Fibroblast of skin of left quadriceps (primary cell): Measurements from ENCODE around the gene CCDC122.
A peak's percentile ranks its signal among the peaks of the same experiment; 100 is the strongest.

ENCODE experiments used
- DNase-seq, 2 experiments: peaks; one replicate each; pipeline ENCODE4 v3.0.0-alpha.2; 2013; ENCODE audit warnings: low read depth in 2 of 2

The CCDC122 gene

DNA sequence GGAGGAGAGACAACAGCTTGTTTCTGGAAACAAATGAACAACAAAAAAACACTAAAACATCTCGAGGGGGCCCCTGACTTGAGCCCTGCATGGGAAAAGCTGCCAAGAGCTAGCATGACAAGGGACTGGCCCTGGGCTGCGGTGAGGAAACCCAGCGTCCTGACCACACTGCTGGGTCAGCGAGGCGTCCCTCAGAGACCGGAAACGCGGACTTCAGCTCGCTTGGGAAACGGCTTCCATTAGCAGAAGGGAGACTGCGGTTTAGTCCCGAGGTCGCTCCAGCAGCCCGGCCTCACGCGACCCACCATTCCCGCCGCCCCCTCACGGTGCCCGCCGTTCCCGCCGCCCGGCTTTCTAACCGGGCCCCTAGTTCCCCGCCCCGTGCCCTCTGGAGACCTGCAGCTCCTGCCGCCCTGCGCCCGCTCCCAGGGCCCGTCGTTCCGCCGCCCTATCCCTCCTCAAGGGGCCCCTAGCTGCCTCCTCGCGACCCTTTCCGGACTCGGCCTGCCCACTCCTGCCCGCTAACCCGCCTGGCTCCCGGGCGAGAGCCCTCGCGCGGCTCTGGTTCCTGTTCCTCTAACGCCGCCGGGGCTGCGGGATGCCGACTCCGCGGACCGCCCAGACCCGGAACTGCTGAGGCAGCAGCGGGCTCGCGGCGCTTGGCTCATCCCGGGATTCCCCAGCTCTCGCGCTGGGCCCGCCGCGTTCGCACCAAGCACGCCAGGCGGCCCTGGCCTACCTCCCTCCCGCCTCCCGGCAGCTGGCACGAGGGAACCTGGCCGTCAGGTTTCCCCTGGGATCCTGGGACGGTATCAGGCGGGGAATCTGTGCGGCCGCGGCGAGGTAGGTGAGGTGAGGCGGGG lies at the start of gene CCDC122:
TSS of gene CCDC122 (minus strand) at position 849 of the 863 bp plus-strand sequence. CDS start 10,364 bp downstream, outside the sequence.
- DNase-seq = peak; percentile 47 to 50

DNA sequence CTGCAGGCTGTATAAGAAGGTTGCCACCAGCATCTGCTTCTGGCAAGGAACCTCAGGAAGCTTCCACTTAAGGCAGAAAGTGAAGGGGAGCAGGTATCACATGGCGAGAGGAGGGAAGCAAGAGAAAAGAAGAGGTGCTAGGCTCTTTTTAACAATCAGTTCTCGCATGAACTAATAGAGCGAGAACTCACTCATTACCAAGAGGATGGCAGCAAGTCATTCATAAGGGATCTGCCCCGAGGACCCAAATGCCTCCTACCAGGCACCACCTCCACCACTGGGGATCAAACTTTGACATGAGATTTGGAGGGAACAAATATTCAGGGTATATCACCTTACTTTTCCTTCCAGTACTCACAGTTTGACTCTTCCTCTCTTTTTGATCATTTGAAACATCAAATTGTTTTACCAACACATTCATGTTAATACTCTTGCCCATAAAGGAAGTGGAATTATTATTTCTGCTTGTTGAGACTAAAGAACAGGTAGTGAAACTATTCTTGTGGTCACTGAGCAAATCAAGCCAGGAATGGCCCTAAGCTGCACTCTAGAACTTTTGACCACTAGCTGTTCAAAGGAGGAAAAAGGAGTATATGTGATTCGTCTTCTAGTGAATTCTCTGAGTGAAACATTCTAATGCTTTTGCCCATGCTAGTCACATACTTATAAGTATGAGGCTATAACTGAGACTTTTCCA lies 45.2 kb upstream of the CCDC122 start:
- DNase-seq = no peak

DNA sequence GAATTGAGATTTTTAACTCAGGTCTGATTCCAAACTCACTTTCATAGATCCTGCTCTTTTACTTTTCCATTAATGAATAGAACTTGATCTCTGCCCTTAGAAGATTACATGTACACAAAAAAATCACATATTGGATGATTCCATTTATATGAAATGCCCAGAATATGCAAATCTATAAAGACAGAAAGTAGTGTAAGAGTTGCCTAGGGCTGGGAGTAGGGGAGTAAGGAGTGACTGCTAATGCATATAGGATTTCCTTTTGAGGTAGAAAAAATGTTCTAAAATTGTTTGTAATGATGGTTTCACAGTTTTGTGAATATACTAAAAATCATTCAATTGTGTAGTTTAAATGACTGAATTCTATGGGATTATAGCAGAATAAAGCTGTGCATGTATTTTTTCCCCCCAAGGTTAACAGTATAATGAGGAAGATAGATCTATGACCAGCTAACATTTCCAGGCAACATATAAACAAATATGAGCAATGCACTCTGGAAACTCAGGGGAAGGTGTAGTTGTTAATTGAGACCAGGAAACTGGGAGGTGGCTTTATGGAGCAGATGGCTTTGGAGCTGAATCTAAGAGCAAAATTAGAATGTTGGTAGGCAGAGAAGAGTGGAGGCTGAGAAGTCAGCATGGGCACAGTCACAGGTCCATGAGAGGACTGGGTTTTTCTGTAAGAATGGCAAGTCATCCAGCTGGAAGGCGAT lies 41.6 kb upstream of the CCDC122 start:
- DNase-seq = no peak

DNA sequence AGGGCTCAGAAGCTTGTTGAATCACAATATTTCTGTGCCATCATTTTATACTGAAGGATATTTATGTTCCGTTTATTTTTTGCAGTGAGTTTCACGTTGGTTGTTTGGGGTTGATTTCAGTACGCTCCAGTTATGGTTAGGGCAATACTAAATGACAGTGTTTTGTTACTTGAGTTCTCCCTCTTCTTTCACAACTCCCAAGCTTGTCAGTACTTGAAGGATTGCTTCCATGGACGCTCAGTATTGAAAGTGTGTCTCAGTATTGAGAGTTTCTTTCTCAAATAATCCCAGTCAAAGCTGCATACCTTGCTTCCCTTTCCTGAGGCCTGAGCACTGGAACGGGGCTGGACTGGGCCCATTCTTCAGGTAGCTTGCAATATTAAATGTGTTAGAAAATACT lies 39.1 kb upstream of the CCDC122 start:
- DNase-seq = no peak

DNA sequence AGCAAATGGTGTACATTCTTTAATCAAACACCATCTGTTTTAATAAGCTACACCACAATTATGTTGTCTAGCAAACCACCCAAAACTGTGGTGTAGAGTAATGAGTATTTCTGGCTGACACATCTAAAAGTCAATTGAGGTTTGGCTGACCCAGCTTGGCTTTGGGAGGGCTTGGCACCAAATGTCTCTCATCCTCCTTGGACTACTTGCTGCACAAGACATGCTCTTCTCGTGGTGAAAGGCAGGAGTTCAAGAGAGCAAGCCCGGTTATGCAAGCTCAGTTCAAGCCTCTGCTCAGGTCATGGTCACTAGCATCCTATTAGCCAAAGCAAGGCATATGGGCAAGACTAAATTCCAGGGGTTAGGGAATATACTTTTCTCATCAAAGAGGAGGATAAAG lies 37.3 kb upstream of the CCDC122 start:
- DNase-seq = no peak

DNA sequence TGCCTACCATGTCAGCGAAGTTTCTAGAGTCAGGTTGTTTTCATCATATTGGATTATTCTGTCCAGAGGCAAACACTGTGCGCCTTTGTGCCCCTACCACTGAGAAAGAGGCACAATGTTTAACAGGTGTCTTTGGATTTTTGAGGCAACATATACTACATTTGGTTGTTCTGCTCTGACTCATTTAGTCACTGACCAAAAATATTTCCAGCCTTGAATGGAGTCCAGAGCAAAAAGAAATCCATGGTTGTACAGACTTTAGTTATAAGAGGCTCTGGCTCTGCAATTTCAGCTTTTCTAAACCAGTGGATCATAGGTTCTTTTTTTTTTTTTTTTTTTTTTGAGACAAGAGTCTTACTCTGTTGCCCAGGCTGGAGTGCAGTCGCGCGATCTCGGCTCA lies 35.9 kb upstream of the CCDC122 start:
- DNase-seq = no peak

DNA sequence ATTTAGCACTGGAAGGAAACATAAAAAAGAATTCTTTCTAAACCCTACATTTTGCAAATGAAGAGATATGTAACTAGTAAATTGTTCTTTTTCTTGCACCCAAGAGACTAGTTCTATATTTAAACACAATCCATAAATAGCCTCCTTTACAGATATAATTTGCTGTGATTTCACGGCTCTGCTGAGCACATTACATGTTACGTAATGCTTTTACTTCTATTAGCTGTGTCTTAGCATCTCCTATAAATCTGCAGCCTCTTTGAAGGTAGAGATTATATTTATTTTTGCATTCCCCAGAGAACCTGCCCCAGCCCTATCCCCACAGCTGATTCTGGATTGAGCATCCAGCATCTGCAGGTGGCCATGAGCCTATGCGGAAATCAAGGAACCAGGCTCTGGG lies 32.3 kb upstream of the CCDC122 start:
- DNase-seq = no peak

DNA sequence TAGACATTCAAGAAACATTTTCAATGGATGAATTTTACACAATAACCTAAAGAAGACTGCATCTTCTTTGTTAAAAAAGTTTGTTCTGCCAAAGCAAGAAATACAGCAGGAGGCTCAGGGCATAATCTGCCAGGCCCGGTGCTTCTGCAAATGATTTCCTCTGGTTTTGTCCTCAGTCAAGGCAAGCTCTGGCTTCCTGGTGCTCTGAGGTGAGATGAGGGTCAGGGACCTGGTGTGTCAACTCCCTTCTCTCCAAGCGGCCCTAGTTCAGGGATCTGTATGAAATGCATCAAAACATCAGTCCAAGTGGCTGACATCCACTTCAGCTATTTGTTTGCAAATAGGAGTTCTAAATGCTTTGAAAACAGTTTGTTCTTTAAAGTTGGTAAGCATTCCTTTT lies 31.7 kb upstream of the CCDC122 start:
- no peak for DNase-seq

DNA sequence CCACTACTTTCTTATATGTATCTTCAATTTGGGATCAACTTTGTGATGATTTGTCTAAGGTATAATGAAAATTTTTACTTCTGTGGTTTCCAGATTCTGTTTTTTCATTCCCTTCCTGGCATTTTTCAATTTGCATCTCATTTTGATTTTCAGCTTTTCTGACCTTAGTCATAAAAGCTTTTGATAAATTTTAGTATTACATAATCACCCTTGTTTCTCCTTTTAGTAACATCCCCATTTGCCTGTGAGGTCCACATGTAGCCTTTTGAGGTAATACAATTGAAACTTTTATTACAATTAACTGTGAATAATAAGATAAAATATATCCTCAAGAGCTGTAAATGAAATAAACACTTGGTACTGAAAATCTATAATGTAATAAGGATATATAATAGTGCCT lies 31.3 kb upstream of the CCDC122 start:
- DNase-seq = no peak

DNA sequence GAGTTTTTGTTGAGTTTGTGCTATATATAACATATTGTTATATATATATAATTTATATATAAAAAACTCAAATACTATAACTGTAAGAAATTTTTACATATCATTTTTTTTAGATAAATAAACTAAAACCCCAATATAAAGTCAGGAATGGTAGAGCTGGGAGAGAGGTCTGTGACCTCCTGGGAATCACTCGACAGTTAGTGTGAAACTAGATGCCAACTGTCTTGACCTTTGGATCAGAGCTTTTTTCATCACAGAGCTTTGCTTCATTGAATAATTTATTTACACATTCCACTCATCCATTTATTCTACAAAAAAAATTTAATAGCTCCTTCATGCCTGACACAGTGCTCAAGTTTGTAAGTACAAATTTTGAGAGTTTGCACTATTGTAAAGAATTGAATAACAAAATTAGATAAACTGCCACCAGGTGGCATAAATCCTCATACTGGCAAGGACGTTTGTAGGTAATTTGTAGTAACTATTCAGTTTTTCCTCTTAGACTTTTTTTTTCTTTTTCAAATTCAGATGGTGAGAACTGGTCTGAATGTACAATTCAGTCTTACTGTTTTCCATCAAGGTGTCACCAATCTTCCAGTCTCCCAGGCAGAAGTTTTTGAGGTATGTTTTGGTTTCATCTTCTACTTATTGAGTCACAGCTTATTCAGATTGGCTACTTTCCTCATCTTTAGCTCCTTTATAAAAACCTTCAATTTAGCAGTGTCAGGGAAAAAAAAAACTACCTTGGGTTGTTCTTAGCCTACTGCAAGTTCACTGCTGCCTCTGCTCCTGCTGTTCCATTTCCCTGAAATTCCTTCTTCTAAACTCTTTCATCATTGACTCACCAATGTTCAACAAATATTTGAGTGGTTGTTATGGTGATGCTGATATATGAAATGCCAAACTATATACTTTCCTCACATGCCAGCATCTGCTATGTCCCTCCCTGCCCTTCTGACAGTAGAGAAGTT lies 28.9 kb upstream of the CCDC122 start:
- DNase-seq = peak; percentile 40 to 43

DNA sequence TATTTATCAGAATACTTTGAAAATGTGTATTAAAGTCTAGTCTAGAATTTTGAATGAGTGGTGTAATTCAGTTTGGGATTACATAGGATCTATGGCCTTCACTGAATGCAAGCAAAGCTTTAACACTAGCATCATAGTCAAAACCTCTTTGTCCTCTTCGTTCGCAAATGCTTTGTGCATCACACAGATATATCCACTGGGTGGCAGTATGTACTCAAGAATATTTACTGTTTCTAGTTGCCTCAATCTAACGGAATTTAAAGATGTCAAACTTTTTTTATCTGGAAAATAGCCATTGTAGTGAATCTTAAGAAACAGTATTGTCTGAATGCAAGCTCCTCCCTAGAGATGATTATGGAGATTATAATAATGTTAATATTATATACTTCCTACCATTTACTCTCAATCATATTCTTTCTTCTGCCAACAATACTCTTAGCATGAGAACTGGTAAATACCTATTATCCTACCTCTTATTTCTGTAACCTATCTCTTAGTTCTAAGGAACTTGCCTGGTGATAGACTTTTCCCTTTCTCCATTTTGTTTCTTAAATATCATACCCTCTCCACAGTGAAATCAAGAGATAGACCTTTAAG lies 26.0 kb upstream of the CCDC122 start:
- DNase-seq = peak; percentile 49 to 67

DNA sequence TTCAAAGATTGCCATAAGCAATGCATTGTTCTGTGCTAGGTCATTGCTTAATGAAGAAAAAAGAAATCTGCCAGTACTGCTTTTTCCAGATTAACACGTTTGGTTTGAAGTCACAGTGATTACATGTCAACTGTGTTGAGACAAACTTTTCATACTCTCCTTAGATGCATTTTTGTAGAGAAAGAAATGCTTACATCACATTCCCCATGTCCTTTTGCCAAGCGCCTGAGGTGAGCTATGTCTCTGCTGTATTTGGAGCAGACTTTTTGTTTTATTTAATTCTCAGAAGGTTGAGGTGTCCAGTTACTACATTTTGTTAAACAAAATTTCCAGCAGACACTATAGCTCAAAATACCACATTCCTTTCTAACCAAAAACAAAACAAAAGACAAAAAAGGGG lies 16.4 kb upstream of the CCDC122 start:
- DNase-seq = no peak

DNA sequence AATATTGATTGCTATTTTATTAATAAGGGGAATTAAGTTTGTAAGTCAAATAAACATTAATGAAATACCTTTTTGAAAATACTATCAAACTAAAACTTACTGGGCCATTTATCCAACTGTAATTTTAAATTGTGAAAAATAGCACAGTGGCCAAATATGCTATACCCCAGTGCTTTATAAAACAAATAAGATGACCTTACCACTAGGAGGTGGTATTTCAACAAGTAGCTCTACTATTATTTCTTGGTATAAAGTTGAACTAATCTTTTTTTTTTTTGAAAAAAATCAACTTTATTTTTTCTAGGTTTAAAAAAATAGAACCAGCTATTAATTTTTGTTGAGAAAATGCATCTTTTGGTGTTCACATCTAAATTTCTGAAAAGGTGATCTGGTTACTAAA lies 14.9 kb upstream of the CCDC122 start:
- DNase-seq = no peak

DNA sequence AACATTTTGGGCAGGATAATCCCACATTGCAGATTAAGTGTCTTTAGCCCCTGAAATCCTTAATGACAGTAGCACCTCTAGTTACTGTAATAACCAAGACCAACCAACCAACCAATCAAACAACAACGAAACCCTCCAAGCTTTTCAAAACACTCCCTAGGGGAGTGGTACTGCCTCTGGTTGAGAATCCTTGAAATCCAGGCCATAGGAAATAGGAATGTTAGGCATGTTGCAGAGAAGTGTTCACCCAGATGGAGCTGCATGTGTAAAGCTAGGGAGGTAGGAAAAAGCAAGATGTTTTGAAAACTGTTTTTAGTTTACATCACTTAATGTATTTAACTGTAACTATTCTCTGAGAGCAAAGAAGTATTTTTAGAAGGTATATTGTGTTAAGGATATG lies 4.7 kb upstream of the CCDC122 start:
- DNase-seq = no peak

DNA sequence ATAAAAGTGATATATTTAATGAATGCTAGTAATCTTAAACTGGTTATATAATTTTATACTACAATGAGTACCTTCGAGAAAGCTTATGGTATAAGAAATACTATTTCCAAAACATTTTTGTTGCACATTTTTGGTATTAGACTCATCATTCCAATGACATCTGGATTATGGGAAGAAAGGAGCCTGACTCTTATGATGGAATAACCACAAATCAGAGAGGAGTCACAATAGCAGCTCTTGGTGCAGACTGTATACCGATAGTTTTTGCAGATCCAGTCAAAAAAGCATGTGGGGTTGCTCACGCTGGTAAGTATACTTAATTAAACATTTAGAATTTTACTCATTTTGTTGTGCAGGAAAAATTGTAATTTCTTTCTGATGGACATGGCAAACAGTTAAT lies 4.1 kb upstream of the CCDC122 start:
- no peak for DNase-seq

DNA sequence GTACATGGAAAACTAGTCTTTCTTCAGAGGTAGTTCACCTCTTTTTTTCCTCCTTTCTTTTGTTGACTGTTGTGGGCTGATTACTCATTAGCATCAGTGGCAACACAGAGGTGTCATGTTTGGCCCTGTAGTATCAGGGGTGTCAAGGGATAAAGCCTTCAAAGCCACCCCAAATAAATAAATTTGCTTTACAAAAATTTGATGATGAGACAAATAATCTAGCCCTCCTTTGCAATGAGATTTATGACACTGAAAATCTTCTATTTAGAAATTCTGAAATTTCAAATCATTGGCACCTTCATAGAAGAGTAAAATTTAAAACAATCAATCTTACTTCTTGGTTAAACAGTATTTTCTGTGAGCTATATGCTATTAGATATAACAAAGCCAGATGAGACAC lies 2.0 kb upstream of the CCDC122 start:
- DNase-seq = no peak

DNA sequence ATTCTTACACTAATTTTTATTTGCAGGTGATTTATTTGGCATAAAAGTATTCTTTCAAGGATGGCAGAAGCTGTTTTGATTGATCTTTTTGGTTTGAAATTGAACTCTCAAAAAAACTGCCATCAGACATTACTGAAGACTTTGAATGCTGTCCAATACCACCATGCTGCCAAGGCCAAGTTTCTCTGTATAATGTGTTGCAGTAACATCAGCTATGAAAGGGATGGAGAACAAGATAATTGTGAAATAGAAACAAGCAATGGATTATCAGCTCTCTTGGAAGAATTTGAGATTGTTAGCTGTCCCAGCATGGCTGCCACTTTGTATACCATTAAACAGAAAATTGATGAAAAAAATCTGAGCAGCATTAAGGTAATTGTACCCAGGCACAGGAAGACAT lies 1.4 kb upstream of the CCDC122 start:
- DNase-seq = no peak

DNA sequence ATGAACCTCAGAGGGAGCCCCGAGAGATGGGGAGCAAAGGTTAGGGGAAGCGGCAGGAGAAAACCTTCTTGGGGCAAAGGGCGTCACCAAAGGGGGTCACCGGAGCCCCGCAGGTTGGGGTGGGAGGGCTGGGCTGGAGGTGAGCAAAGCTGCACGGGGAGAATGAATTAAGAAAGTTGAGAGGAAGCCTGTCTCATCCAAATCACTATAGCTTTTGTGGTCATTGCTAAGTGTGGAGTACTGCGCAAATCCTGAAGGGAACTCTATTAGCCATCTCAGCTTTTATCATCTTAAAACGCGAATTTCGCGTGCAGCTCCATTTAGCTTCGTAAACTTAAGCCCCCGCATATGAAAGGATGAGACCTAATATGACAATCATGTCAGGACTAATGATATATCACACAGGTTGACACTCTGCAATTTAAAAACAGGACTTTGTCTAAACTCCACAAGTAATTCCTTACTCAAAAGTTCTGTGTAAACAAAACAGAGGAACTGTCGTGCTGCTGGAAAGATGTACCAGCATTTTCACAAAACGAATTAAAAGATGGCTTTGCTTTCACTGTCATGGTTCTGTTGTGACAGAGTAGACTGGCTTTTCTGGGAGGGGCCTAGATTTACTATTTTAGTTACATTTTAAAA lies 795 bp upstream of the CCDC122 start:
- DNase-seq = no peak

DNA sequence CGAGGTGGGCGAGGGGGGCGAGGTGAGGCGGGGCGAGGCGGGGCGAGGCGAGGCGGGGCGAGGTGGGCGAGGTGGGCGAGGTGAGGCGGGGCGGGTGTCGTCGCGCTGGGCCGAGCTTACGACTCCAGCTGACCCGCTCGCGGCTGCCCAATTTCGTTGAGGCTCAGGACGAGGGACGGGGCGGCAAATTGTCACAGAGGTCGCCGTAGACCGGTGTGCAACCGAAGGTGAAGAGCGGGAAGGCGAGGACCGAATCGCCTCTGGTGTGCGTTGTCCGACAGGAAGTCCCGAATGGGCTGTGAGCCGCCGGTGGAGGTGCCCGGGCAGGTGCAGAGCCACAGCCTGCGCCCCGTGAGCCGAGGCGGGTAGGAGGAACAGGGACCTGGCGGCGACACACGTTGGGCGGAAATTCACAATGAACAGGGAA lies 228 bp upstream of the CCDC122 start, which contains the start of gene LACC1:
TSS of gene LACC1 (plus strand) at position 150 of the 427 bp plus-strand sequence. CDS start 1,082 bp downstream, outside the sequence.
- DNase-seq = no peak

DNA sequence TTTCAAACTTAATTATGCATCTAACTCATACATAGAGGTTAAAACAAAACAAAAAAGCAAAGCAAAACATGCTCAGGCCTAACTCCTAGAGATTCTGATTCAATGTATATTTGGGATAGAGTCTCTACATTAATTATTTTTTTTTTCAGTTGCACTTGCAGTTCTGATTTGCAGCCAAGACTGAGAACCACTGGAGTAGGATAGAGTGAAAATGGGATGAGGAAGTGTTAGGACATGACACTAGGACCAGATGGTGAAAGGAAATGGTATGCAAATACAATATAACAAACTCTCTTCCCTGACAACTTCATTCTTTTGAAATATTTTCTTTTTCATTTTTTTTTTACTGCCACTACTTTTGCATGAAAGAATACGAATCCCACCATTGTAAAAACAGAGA lies 1.8 kb downstream of the CCDC122 start:
- no peak for DNase-seq
